Rectal smooth muscle tissue (tissue), 1 donor: Measurements from ENCODE around the gene EPRS1.

Experiments used
- H3K27ac ChIP-seq: one replicate; pipeline ENCODE4 v1.7.0; 2013; ENCODE audit warnings: low read depth, low read length, inconsistent platforms
- H3K27me3 ChIP-seq: one replicate; pipeline ENCODE4 v1.7.0; 2013; ENCODE audit warnings: low read length; ENCODE audit not compliant: control insufficient read depth, insufficient read depth
- H3K36me3 ChIP-seq: one replicate; pipeline ENCODE4 v1.7.0; 2013; ENCODE audit warnings: low read length; ENCODE audit not compliant: control insufficient read depth, insufficient read depth
- H3K4me1 ChIP-seq: one replicate; pipeline ENCODE4 v1.7.0; 2013; ENCODE audit warnings: low read length; ENCODE audit not compliant: control insufficient read depth, insufficient read depth
- H3K4me3 ChIP-seq: one replicate; pipeline ENCODE4 v1.7.0; 2013; ENCODE audit warnings: low read length
- H3K9ac ChIP-seq: one replicate; pipeline ENCODE4 v1.7.0; 2013; ENCODE audit warnings: low read length

Gene EPRS1

DNA sequence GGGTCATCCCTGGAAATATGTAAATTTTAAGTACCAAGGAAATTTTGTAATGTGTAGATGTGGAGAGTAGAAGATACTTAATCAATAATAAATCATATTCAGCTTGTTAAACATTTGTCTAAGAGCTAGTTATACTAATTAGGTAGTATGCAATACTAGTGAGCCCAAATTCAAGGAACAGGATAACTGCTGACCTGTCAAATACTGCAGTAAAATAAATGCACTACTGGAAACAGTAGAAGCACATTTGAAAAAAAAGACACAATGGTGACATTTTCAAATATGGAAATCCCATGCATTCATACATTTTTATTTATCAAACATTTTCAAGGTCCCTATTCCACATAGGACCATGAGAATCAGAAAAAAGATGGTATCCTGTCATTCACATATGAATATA is 27.2 kb downstream of the EPRS1 start:
- no peak overlapping the region for H3K4me3 ChIP-seq
- no peak overlapping the region for H3K27ac ChIP-seq
- no peak overlapping the region for H3K9ac ChIP-seq
- no peaks in the 10 kb centered on the region for H3K4me1 ChIP-seq
- H3K27me3 ChIP-seq, result no peaks in the 10 kb centered on the region
- H3K36me3 ChIP-seq, result peaks cover 23% of the 10 kb centered on the region

DNA sequence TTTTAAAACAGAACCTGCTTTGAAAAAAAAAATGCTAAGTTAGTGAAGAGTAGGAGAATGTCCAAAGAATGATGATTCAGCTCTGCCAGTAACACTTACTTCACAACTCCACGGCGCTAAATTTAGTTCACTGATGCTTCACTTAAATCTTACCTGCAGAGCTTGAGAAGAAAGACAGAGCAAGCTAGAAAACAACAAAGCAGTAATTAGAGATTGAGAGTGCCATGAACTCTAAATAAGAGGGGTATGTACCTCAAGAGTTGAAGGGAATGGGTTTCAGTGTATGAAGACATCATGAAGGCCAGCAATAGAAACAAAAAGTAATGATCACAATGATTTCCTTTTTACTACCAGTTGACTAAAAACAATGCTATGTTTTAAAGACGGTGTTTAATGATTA is 32.8 kb downstream of the EPRS1 start:
- Histone ChIP-seq H3K4me3 (no peak overlapping the region), H3K4me1 (no peaks in the 10 kb centered on the region), H3K27ac (no peak overlapping the region), H3K9ac (no peak overlapping the region), H3K27me3 (no peaks in the 10 kb centered on the region), H3K36me3 (peaks cover 10% of the 10 kb centered on the region)

GRCh38 chr1:220012259-220012658 is 34.0 kb downstream of the EPRS1 start:
- H3K36me3 ChIP-seq, result peaks cover 8% of the 10 kb centered on the region
- H3K9ac ChIP-seq, result no peak overlapping the region
- no peak overlapping the region for H3K4me3 ChIP-seq
- H3K4me1 ChIP-seq, result no peaks in the 10 kb centered on the region
- peak overlapping the region; percentile 7 for H3K27ac ChIP-seq
- no peaks in the 10 kb centered on the region for H3K27me3 ChIP-seq

DNA sequence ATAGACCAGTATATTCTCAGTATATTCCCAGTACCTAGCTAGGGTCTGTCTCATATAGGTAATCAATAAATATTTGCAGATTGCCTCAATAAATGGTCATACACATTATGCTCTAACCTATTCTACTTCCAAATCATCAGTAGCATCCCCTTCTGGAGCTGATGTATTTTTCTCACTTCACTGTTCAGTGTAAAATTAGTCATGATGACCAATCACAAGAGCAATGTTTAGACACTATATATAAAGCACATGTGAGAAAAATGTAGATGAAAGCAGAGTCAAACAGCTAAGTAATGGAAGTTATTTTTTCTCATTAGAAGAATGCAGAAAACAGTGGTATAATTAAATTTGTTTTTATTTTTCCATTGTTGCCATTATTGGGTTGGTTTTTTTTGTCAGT is 34.7 kb downstream of the EPRS1 start:
- H3K36me3 ChIP-seq, result peaks cover 8% of the 10 kb centered on the region
- H3K4me3 ChIP-seq, result no peak overlapping the region
- H3K4me1 ChIP-seq, result no peaks in the 10 kb centered on the region
- H3K27me3 ChIP-seq, result no peaks in the 10 kb centered on the region
- H3K9ac ChIP-seq, result no peak overlapping the region
- no peak overlapping the region for H3K27ac ChIP-seq

DNA sequence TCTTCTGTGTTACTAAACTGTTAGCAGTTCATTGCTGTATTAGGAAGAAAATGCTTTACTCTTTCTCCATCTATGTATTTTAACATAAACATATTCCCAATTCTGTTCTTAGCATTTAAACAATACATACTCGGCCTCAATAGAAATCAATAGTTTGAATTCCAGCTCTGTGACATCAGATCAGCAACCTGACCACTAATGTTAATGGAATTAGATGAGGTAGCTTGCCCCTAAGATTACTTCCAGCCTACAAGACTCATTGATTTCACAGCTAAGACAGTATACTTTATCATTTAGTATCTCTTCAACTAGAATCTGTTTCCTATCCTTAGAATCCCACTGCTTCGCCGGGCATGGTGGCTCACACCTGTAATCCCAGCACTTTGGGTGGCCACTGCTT is 38.9 kb downstream of the EPRS1 start:
- Histone ChIP-seq H3K9ac (no peak overlapping the region), H3K27ac (no peak overlapping the region), H3K27me3 (no peaks in the 10 kb centered on the region), H3K4me1 (no peaks in the 10 kb centered on the region), H3K4me3 (no peak overlapping the region), H3K36me3 (peaks cover 4% of the 10 kb centered on the region)

DNA sequence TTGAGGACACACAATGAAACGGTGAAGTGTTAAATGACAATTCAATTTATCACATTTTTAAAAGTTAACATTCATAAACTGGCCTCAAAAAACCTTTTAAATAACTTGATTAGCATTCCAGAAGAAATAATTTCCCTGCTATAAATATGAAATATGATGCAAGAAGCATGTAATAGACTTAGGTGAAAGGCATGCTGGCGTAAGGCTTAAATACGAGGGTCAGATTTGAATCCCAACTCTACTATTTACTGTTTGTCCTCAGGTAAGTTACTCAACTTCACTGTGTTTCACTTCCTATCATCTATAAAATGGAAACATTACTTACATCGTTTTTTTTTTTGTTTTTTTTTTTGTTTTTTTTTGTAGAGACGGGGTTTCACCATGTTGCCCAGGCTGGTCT is 40.8 kb downstream of the EPRS1 start:
- Histone ChIP-seq H3K36me3 (peaks cover 3% of the 10 kb centered on the region), H3K9ac (no peak overlapping the region), H3K4me1 (no peaks in the 10 kb centered on the region), H3K4me3 (no peak overlapping the region), H3K27ac (no peak overlapping the region), H3K27me3 (no peaks in the 10 kb centered on the region)

DNA sequence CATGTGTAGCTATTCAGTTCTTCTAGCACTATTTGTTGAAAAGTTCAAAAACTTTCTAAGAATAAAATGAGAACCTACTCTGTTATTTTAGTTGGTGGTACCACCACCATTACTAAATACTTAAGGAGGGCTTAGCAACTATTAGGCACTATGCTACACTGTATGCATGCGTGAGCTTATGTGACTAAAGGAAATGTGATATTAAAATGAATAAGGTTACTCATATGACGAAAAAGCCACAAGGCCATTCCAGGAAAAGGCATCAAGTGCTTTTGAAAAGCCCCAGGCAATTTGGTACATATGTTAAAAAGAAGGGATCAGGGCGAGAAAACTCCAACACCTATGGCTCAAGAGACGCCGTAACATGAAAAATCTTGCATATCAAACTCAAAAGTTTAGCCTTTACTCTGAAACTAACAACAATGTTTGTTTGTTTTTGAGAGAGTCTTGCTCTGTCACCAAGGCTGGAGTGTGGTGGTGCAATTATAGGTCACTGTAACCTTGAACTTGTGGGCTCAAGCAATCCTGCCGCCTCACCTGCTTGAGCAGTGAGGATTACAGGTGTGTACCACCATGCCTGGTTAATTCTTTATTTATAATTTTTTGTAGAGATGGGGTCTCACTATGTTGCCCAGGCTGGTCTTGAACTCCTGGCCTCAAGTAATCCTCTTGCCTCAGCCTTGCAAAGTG is 42.5 kb downstream of the EPRS1 start:
- Histone ChIP-seq H3K9ac (no peak overlapping the region), H3K27ac (no peak overlapping the region), H3K27me3 (no peaks in the 10 kb centered on the region), H3K4me1 (no peaks in the 10 kb centered on the region), H3K4me3 (no peak overlapping the region), H3K36me3 (peaks cover 7% of the 10 kb centered on the region)

- no peaks in the 10 kb centered on the region for H3K27me3 ChIP-seq
- H3K4me3 ChIP-seq, result no peak overlapping the region
- H3K4me1 ChIP-seq, result no peaks in the 10 kb centered on the region
- H3K27ac ChIP-seq, result no peak overlapping the region
- no peak overlapping the region for H3K9ac ChIP-seq
- peaks cover 7% of the 10 kb centered on the region for H3K36me3 ChIP-seq
These were observed 43.3 kb downstream of the EPRS1 start for GRCh38 chr1:220003015-220003414.

DNA sequence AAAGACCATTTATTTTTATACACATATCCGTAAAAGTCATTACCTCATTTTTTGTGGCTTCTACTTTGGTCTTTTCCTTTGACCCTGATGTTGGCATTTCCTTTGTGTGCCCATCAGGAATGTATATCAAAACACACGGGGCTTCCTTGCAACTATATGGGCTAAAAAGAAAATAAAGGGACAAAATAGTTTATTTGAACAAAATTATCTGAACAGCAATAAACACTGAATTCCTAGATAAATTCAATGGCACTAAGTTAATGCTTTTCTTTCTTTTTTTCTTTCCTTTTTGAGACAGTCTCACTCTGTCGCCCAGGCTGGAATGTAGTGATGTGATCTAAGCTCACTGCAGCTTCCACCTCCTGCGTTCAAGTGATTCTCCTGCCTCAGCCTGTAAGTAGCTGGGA is 45.2 kb downstream of the EPRS1 start:
- Histone ChIP-seq H3K36me3 (peaks cover 13% of the 10 kb centered on the region), H3K27ac (no peak overlapping the region), H3K27me3 (no peaks in the 10 kb centered on the region), H3K4me1 (no peaks in the 10 kb centered on the region), H3K9ac (no peak overlapping the region), H3K4me3 (no peak overlapping the region)

DNA sequence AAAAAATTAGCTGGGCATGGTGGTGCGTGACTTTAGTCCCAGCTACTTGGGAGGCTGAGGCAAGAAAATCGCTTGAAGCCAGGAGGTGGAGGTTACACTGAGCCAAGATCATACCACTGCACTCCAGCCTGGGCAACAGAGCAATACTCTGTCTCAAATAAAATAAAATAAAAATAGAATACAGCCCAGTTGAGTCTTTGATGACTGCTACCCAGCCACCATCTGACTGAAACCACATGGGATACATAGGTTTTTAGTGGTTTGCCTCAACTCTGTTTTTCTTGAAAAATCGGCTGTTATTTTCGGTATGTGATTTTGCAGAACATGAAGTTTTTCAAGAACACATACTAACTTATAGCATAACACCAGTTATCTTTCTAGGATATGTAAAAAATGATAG is 46.5 kb downstream of the EPRS1 start:
- no peak overlapping the region for H3K9ac ChIP-seq
- H3K36me3 ChIP-seq, result peaks cover 16% of the 10 kb centered on the region
- no peaks in the 10 kb centered on the region for H3K27me3 ChIP-seq
- no peak overlapping the region for H3K27ac ChIP-seq
- H3K4me3 ChIP-seq, result no peak overlapping the region
- H3K4me1 ChIP-seq, result no peaks in the 10 kb centered on the region
